Lower leg skin (tissue), 4 donors: ENCODE data around the gene ABHD16A. TPM values are rescaled to one million over a fixed set of nuclear protein-coding genes. Genes with fewer than 3 reads are reported as not detected.

Experiments
- DNase-seq, 2 donors: peaks; one replicate each; pipeline ENCODE4 v3.0.0-alpha.2; 2019; ENCODE audit warnings: low spot score in 2 of 2
- H3K4me3 ChIP-seq: fragments of 200-600 bp; sonication (generic); 2 replicates; pipeline ENCODE4 v1.5.1; 2017; ENCODE audit warnings: mild to moderate bottlenecking, low read depth; ENCODE audit not compliant: poor library complexity, severe bottlenecking
- CTCF ChIP-seq, 3 donors: fragments of 450-650 bp; IDR thresholded peaks; one replicate each; pipeline ENCODE4 v1.5.1; 2016; ENCODE audit warnings: antibody characterized with exemption in 3 of 3, mild to moderate bottlenecking in 3 of 3, moderate library complexity in 2 of 3
- POLR2A ChIP-seq, 2 donors: fragments of 450-650 bp; IDR thresholded peaks; one replicate each; pipeline ENCODE4 v1.6.1; 2016 to 2017; ENCODE audit warnings: antibody characterized with exemption in 2 of 2, mild to moderate bottlenecking in 1 of 2, moderate library complexity in 1 of 2
- WGBS, 2 donors: methylation state at CpG; one replicate each; pipeline ENCODE4 v1.1.5; 2018; 5-methylcytosine and 5-hydroxymethylcytosine counted together
- intact Hi-C: fragments of 100-400 bp; cut with DNase I; formaldehyde crosslinking; loops from one replicate; pipeline ENCODE4 v1.15.0; 2023; ENCODE audit warnings: low total_unique reads
- total RNA-seq, 4 donors: library from RNA; depleted of rRNA; stranded (reverse); fragments of >200 nt; gene quantifications; one replicate each; pipeline ENCODE4 v1.1.0, GENCODE V29; 2016

Gene ABHD16A
- total RNA-seq, 4 donors from 2014 or later, result 49.9 to 61.8 (median 52.0) TPM

- DNase-seq, result peak; percentile 89 to 97
- WGBS, 2 donors, result 7 to 8% methylated on average over 37 of the region's 37 CpGs
- intact Hi-C loops, result no loop called here
- peak in 1 of 2 donors; percentile 73 for TF ChIP-seq POLR2A (IDR thresholded peaks at IDR 0.05)
- TF ChIP-seq CTCF (IDR thresholded peaks at IDR 0.05), result no peak
- peak overlapping the region; percentile 39 for H3K4me3 ChIP-seq
These were observed 50.0 kb downstream of the ABHD16A start for GRCh38 chr6:31652925-31653724.

GRCh38 chr6:31651602-31652191, 51.4 kb downstream of the ABHD16A start:
- DNase-seq, result peak in 1 of 2 donors; percentile 96
- no peak for TF ChIP-seq POLR2A (IDR thresholded peaks at IDR 0.05)
- TF ChIP-seq CTCF (IDR thresholded peaks at IDR 0.05), result no peak
- 3 to 4% methylated on average over 29 of the region's 29 CpGs for WGBS, 2 donors
- peak overlapping the region; percentile 63 for H3K4me3 ChIP-seq
- intact Hi-C loops, result no loop called here

- intact Hi-C loops, result no loop called here
- no peak for DNase-seq
- 90 to 98% methylated on average over 9 of the region's 9 CpGs for WGBS, 2 donors
- TF ChIP-seq CTCF (IDR thresholded peaks at IDR 0.05), result no peak
- H3K4me3 ChIP-seq, result no peak overlapping the region
These were observed 57.8 kb downstream of the ABHD16A start for GRCh38 chr6:31645325-31645724.

GRCh38 chr6:31643818-31644454, 59.2 kb downstream of the ABHD16A start:
- WGBS, 2 donors, result 90 to 92% methylated on average over 15 to 17 of the region's 17 CpGs
- no peak overlapping the region for H3K4me3 ChIP-seq
- TF ChIP-seq POLR2A (IDR thresholded peaks at IDR 0.05), result no peak
- TF ChIP-seq CTCF (IDR thresholded peaks at IDR 0.05), result no peak
- intact Hi-C loops, result no loop called here
- DNase-seq, result no peak

- 88 to 90% methylated on average over 6 of the region's 6 CpGs for WGBS, 2 donors
- no peak for DNase-seq
- intact Hi-C loops, result no loop called here
- TF ChIP-seq POLR2A (IDR thresholded peaks at IDR 0.05) (no peak), CTCF (IDR thresholded peaks at IDR 0.05) (no peak)
- no peak overlapping the region for H3K4me3 ChIP-seq
These were observed 60.1 kb downstream of the ABHD16A start for GRCh38 chr6:31642798-31643570.
